Panc1 (cell line): Measurements from ENCODE around the gene TIGD3. TPM values are rescaled to one million over a fixed set of nuclear protein-coding genes. Genes with fewer than 3 reads are reported as not detected.

Source experiments
- ATAC-seq: fragments of 200-7000 bp; cut with Tn5 transposase; 2 replicates; pipeline ENCODE4 v1.9.1; 2020; ENCODE audit warnings: mild to moderate bottlenecking, moderate library complexity
- BruUV-seq: library from RNA; stranded (reverse); fragments of 400-500 nt; replicated peaks from 2 replicates; lab custom pipeline; 2021; lab: Mats Ljungman, UMichigan
- CTCF ChIA-PET: fragments of 300-600 bp; sonication (Branson Sonifier 250); formaldehyde crosslinking; loops from one replicate; lab custom pipeline; 2022; ENCODE audit warnings: antibody characterized with exemption; lab: Charles Lee
- POLR2A ChIA-PET: fragments of 300-600 bp; sonication (Branson Sonifier 250); formaldehyde crosslinking; loops from one replicate; lab custom pipeline; 2022; ENCODE audit warnings: antibody characterized with exemption; lab: Charles Lee
- DNase-seq: peaks from one replicate; pipeline ENCODE4 v3.0.0-alpha.2; 2010; ENCODE audit warnings: low read depth, low spot score
- H3K27ac ChIP-seq: 2 replicates; pipeline ENCODE4 v1.5.1; 2011; ENCODE audit warnings: mild to moderate bottlenecking, low read length, inconsistent platforms
- H3K27me3 ChIP-seq: fragments of 200-500 bp; sonication (Bioruptor generic); 2 replicates; pipeline ENCODE4 v1.6.0; 2014; ENCODE audit warnings: low read length, inconsistent platforms; ENCODE audit not compliant: control insufficient read depth, insufficient read depth
- H3K36me3 ChIP-seq: fragments of 200-500 bp; sonication (Bioruptor generic); 2 replicates; pipeline ENCODE4 v1.5.1; 2014; ENCODE audit warnings: inconsistent platforms, mild to moderate bottlenecking, low read length, moderate library complexity; ENCODE audit not compliant: control insufficient read depth, insufficient read depth
- H3K4me1 ChIP-seq: 2 replicates; pipeline ENCODE4 v1.5.1; 2011; ENCODE audit warnings: inconsistent platforms, mild to moderate bottlenecking, low read length, moderate library complexity; ENCODE audit not compliant: control insufficient read depth, insufficient read depth
- H3K4me3 ChIP-seq, 2 experiments: 2 replicates each; pipeline ENCODE4 v1.5.1; 2011 to 2012; ENCODE audit warnings: low read depth in 2 of 2, low read length in 2 of 2, mild to moderate bottlenecking in 2 of 2, inconsistent platforms in 1 of 2, moderate library complexity in 1 of 2
- H3K9me3 ChIP-seq: fragments of 200-500 bp; sonication (Bioruptor generic); 2 replicates; pipeline ENCODE4 v1.5.1; 2014; ENCODE audit warnings: low read depth, mild to moderate bottlenecking, inconsistent platforms, low read length, moderate library complexity; ENCODE audit not compliant: control insufficient read depth, insufficient read depth
- POLR2AphosphoS5 ChIP-seq: IDR thresholded peaks from 2 replicates; pipeline ENCODE4 v1.6.1; 2012; ENCODE audit warnings: mild to moderate bottlenecking, low read depth, low read length, moderate library complexity
- SIN3A ChIP-seq: IDR thresholded peaks from 2 replicates; pipeline ENCODE4 v1.6.1; 2012; ENCODE audit warnings: low read depth, mild to moderate bottlenecking, low read length, moderate library complexity, borderline replicate concordance; ENCODE audit not compliant: insufficient read depth
- TCF7L2 ChIP-seq: IDR thresholded peaks from 2 replicates; pipeline ENCODE4 v1.6.1; 2011; ENCODE audit warnings: mild to moderate bottlenecking, low read depth, low read length, inconsistent platforms
- in situ Hi-C: cut with HindIII; loops from 2 replicates; pipeline ENCODE4 v1.10.0; 2016; ENCODE audit warnings: low sequenced_read_pairs, low pct_unique_long_range_greater_than_20kb
- intact Hi-C: fragments of 100-400 bp; cut with micrococcal nuclease; formaldehyde crosslinking; loops from one replicate; pipeline ENCODE4 v1.10.0; 2022; ENCODE audit not compliant: unreplicated experiment
- total RNA-seq: library from RNA; stranded (reverse); gene quantifications from one replicate; pipeline ENCODE4 v1.2.1, GENCODE V29; 2021; ENCODE audit not compliant: unreplicated experiment
- TF ChIP-seq, protein P1 (sequence below): fragments of 450-650 bp; IDR thresholded peaks from 2 replicates; pipeline ENCODE4 v1.5.1; 2017; ENCODE audit warnings: mild to moderate bottlenecking
- TF ChIP-seq, protein P2 (sequence below), 2 experiments: IDR thresholded peaks; 2 replicates each; pipeline ENCODE4 v1.6.1; 2011 to 2012; ENCODE audit warnings: low read depth in 2 of 2, control low read depth in 1 of 2, low read length in 1 of 2, mild to moderate bottlenecking in 1 of 2, moderate library complexity in 1 of 2; ENCODE audit not compliant: insufficient read depth in 1 of 2

The TIGD3 gene
- total RNA-seq, 1 experiment from 2014 or later = 2.4 TPM

DNA sequence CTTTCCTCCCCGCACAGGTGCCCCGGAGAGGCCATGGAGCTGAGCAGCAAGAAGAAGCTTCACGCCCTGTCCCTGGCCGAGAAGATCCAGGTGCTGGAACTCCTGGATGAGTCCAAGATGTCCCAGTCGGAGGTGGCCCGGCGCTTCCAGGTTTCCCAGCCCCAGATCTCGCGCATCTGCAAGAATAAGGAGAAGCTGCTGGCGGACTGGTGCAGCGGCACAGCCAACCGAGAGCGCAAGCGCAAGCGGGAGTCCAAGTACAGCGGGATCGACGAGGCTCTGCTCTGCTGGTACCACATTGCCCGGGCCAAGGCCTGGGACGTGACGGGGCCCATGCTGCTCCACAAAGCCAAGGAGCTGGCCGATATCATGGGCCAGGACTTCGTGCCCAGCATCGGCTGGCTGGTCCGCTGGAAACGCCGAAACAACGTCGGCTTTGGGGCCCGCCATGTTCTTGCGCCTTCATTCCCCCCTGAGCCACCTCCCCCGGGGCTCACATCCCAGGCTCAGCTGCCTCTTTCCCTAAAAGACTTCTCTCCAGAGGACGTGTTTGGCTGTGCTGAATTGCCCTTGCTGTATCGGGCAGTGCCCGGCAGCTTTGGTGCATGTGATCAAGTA is 1.3 kb downstream of the TIGD3 start:
- in situ Hi-C loops (no loop called here), intact Hi-C loops (no loop called here)
- POLR2A ChIA-PET = no interaction called here
- DNase-seq (no peak), ATAC-seq (no peak)
- no peaks in the 10 kb centered on the region for H3K9me3 ChIP-seq
- TF ChIP-seq, protein P1, sequence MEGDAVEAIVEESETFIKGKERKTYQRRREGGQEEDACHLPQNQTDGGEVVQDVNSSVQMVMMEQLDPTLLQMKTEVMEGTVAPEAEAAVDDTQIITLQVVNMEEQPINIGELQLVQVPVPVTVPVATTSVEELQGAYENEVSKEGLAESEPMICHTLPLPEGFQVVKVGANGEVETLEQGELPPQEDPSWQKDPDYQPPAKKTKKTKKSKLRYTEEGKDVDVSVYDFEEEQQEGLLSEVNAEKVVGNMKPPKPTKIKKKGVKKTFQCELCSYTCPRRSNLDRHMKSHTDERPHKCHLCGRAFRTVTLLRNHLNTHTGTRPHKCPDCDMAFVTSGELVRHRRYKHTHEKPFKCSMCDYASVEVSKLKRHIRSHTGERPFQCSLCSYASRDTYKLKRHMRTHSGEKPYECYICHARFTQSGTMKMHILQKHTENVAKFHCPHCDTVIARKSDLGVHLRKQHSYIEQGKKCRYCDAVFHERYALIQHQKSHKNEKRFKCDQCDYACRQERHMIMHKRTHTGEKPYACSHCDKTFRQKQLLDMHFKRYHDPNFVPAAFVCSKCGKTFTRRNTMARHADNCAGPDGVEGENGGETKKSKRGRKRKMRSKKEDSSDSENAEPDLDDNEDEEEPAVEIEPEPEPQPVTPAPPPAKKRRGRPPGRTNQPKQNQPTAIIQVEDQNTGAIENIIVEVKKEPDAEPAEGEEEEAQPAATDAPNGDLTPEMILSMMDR = no peak
- no peak for TF ChIP-seq TCF7L2
- TF ChIP-seq, protein P2, sequence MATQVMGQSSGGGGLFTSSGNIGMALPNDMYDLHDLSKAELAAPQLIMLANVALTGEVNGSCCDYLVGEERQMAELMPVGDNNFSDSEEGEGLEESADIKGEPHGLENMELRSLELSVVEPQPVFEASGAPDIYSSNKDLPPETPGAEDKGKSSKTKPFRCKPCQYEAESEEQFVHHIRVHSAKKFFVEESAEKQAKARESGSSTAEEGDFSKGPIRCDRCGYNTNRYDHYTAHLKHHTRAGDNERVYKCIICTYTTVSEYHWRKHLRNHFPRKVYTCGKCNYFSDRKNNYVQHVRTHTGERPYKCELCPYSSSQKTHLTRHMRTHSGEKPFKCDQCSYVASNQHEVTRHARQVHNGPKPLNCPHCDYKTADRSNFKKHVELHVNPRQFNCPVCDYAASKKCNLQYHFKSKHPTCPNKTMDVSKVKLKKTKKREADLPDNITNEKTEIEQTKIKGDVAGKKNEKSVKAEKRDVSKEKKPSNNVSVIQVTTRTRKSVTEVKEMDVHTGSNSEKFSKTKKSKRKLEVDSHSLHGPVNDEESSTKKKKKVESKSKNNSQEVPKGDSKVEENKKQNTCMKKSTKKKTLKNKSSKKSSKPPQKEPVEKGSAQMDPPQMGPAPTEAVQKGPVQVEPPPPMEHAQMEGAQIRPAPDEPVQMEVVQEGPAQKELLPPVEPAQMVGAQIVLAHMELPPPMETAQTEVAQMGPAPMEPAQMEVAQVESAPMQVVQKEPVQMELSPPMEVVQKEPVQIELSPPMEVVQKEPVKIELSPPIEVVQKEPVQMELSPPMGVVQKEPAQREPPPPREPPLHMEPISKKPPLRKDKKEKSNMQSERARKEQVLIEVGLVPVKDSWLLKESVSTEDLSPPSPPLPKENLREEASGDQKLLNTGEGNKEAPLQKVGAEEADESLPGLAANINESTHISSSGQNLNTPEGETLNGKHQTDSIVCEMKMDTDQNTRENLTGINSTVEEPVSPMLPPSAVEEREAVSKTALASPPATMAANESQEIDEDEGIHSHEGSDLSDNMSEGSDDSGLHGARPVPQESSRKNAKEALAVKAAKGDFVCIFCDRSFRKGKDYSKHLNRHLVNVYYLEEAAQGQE (IDR thresholded peaks at IDR 0.05; ENCODE audit: insufficient read depth in 1 of 2, low read depth in 2 of 2, low read length in 1 of 2) = no peak
- TF ChIP-seq POLR2AphosphoS5 = no peak
- no peak for TF ChIP-seq SIN3A
- CTCF ChIA-PET = no interaction called here
- H3K27ac ChIP-seq = no peak overlapping the region
- peaks cover 5% of the 10 kb centered on the region; the same call in 1 of the 2 replicates for H3K4me1 ChIP-seq
- peaks cover 6% of the 10 kb centered on the region for H3K36me3 ChIP-seq
- no TSS peak for BruUV-seq
- no peak overlapping the region for H3K4me3 ChIP-seq
- H3K27me3 ChIP-seq = no peaks in the 10 kb centered on the region

GRCh38 chr11:65356394-65356972 is 1.9 kb downstream of the TIGD3 start:
- ATAC-seq = no peak
- intact Hi-C loops = no loop called here
- POLR2A ChIA-PET = interaction anchor here (0.6 kb wide), 1 partner anchor 76 kb away, joined by 8 read pairs; no protein-coding TSS in a partner anchor
- no peaks in the 10 kb centered on the region for H3K9me3 ChIP-seq
- TF ChIP-seq POLR2AphosphoS5 (no peak), TCF7L2 (no peak)
- TF ChIP-seq, protein P2 (IDR thresholded peaks at IDR 0.05; ENCODE audit: insufficient read depth in 1 of 2, low read depth in 2 of 2, low read length in 1 of 2) = 0 out of 4 replicates have a peak, but pooled peaks of 1 of the 2 experiments have one; percentile 14
- in situ Hi-C loops = no loop called here
- H3K4me3 ChIP-seq = no peak overlapping the region
- DNase-seq = no peak
- H3K27me3 ChIP-seq = no peaks in the 10 kb centered on the region
- no TSS peak for BruUV-seq
- H3K4me1 ChIP-seq = peaks cover 5% of the 10 kb centered on the region; the same call in 1 of the 2 replicates
- peaks cover 5% of the 10 kb centered on the region for H3K36me3 ChIP-seq
- H3K27ac ChIP-seq = no peak overlapping the region
- CTCF ChIA-PET = no interaction called here
